ENCODE measurements around the gene PRR5L. TPM values are rescaled to one million over a fixed set of nuclear protein-coding genes. Genes with fewer than 3 reads are reported as not detected.

The PRR5L gene
- total and polyA plus RNA-seq, 8 donors = 10.6 to 27.0 (median 17.4) TPM

DNA sequence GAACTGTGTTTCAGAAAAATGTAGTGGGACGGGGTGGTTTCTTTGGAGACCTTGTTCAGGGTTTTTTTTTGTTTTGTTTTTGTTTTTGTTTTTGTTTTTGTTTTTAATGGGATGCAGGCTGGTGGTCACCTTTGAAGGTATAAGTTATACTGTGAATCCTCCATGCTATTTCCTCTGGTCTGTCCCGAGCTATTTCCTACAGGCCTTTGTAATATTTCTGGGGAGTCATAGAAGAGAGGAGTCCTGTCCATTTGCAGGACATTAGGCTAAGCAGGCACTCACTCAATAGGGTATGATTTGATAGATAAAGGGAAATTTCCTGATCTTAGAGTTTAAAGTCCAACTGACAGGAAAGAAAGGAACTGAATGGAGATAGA, 136.0 kb downstream of the PRR5L start:
- no peak overlapping the region for H3K4me3 ChIP-seq
- TF ChIP-seq, protein P1, sequence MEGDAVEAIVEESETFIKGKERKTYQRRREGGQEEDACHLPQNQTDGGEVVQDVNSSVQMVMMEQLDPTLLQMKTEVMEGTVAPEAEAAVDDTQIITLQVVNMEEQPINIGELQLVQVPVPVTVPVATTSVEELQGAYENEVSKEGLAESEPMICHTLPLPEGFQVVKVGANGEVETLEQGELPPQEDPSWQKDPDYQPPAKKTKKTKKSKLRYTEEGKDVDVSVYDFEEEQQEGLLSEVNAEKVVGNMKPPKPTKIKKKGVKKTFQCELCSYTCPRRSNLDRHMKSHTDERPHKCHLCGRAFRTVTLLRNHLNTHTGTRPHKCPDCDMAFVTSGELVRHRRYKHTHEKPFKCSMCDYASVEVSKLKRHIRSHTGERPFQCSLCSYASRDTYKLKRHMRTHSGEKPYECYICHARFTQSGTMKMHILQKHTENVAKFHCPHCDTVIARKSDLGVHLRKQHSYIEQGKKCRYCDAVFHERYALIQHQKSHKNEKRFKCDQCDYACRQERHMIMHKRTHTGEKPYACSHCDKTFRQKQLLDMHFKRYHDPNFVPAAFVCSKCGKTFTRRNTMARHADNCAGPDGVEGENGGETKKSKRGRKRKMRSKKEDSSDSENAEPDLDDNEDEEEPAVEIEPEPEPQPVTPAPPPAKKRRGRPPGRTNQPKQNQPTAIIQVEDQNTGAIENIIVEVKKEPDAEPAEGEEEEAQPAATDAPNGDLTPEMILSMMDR (IDR thresholded peaks at IDR 0.05) = no peak
- H3K27me3 ChIP-seq = no peaks in the 10 kb centered on the region
- intact Hi-C loops (cut with DNase I) = no loop called here
- H3K36me3 ChIP-seq = no peaks in the 10 kb centered on the region
- H3K27ac ChIP-seq = no peak overlapping the region
- no peaks in the 10 kb centered on the region for H3K9me3 ChIP-seq
- DNase-seq = no peak
- ATAC-seq = no peak
- peaks cover 14 to 19% of the 10 kb centered on the region in 2 donors for H3K4me1 ChIP-seq

DNA sequence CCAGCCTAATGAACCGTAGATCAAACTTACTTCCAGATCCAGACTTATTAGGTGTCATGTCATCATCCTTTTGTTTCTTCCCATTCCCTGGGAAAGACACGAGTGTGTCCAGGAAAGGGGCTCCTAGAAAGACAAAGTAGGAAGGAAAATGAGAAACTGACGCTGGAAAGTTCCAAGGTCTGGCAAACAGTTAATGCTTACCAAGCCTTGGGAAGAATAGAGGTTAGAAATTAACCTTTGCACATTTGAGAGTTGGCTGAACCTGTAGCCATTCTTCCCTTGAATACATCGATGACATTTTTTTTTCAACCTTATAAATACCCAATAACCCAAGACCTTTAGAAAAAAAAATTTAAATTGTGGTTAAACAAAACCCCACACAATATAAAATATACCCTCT, 136.7 kb downstream of the PRR5L start:
- Histone ChIP-seq H3K27ac (no peak overlapping the region), H3K4me3 (no peak overlapping the region), H3K4me1 (peaks cover 8 to 13% of the 10 kb centered on the region in 2 donors), H3K36me3 (no peaks in the 10 kb centered on the region), H3K9me3 (no peaks in the 10 kb centered on the region), H3K27me3 (no peaks in the 10 kb centered on the region)
- TF ChIP-seq, protein P1 (IDR thresholded peaks at IDR 0.05) = no peak
- intact Hi-C loops (cut with DNase I) = no loop called here
- ATAC-seq (no peak), DNase-seq (no peak)

DNA sequence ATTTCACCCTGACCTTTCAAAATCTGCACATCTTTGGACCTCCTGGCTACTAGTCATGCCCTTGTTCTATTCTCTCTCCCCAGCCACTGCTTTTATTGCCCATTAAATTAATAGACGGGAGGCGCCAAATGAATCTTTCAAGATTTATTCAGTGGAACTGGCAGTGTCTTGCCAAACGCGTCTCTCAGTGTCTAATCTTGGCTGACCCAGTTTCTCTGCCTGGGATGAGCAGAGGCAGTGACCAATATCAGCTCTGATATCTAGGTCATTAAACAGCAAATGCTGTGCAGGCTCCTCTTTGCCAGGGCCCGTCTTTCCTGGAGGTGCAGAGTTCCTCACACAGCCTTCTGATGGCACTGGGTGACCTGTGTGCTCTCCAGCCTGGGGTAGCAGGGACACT, 140.0 kb downstream of the PRR5L start:
- TF ChIP-seq, protein P1 (IDR thresholded peaks at IDR 0.05) = no peak
- no peaks in the 10 kb centered on the region for H3K9me3 ChIP-seq
- no peak for DNase-seq
- H3K4me1 ChIP-seq = peaks cover 7 to 13% of the 10 kb centered on the region in 2 donors
- H3K27me3 ChIP-seq = no peaks in the 10 kb centered on the region
- H3K4me3 ChIP-seq = no peak overlapping the region
- intact Hi-C loops (cut with DNase I) = no loop called here
- H3K27ac ChIP-seq = no peak overlapping the region
- H3K36me3 ChIP-seq = no peaks in the 10 kb centered on the region
- no peak for ATAC-seq

DNA sequence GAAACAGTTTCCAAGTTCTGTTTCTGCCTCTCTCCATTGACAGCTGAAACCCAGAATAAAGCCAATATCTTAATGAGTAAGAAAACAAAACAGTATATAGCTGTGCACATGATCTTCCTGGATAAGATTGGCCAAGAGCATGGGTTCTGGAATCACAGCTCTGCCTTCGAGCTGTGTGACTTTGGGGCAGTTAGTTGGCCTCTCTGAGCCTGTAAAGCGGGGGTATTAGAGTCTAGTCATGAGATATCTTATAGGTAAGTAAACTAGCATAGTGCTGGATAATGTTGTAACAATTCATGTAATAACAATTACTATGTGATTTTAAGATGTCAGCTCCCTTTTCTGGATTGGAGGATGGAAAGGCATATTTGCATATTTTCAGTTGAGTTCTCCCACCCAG, 140.5 kb downstream of the PRR5L start:
- Histone ChIP-seq H3K27me3 (no peaks in the 10 kb centered on the region), H3K4me1 (peaks cover 7 to 13% of the 10 kb centered on the region in 2 donors), H3K27ac (no peak overlapping the region), H3K4me3 (no peak overlapping the region), H3K9me3 (no peaks in the 10 kb centered on the region), H3K36me3 (no peaks in the 10 kb centered on the region)
- intact Hi-C loops (cut with DNase I) = no loop called here
- DNase-seq (no peak), ATAC-seq (no peak)
- TF ChIP-seq, protein P1 (IDR thresholded peaks at IDR 0.05) = no peak

DNA sequence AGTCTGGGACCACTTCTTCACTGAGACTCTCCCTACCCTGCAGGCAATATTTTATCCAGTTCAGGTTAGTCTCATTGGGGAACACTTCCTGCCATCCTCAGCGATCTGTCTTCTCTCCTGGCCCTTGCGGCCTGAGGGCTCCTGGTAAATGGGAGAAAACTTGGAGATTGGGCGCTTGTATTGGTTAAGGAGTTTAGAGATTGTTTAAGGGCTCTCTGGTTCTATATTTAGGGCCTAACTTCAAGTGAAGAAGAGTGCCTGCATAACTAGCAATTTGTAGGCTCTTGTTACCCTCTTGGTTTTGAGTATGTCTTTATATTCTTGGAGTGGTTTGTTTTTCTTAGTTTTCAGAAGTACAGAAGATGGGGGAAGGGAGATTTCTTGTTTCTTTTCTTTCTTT, 141.3 kb downstream of the PRR5L start:
- Histone ChIP-seq H3K27me3 (no peaks in the 10 kb centered on the region), H3K4me3 (no peak overlapping the region), H3K4me1 (peaks cover 7 to 13% of the 10 kb centered on the region in 2 donors), H3K36me3 (no peaks in the 10 kb centered on the region), H3K9me3 (no peaks in the 10 kb centered on the region), H3K27ac (no peak overlapping the region)
- intact Hi-C loops (cut with DNase I) = no loop called here
- DNase-seq (no peak), ATAC-seq (peak; percentile 82)
- TF ChIP-seq, protein P1 (IDR thresholded peaks at IDR 0.05) = no peak
